NCI-H524 treated with DMSO at 0.1 percent for 48 hours (cell line): ENCODE data around the gene ACKR1.
A peak's percentile ranks its signal among the peaks of the same experiment; 100 is the strongest.

Experiments
- DNase-seq: peaks from one replicate; lab custom pipeline; 2025; lab: John Stamatoyannopoulos, UW

Gene ACKR1

GRCh38 chr1:159187647-159188374, 16.9 kb upstream of the ACKR1 start:
- no peak for DNase-seq

- DNase-seq = no peak
Observed at GRCh38 chr1:159188375-159188788, 16.3 kb upstream of the ACKR1 start.

- no peak for DNase-seq
Observed at GRCh38 chr1:159190441-159190840, 14.2 kb upstream of the ACKR1 start.

- no peak for DNase-seq
Observed at GRCh38 chr1:159196543-159196942, 8.1 kb upstream of the ACKR1 start.

- peak; percentile 14 for DNase-seq
Observed at GRCh38 chr1:159197561-159198557, 6.8 kb upstream of the ACKR1 start.

GRCh38 chr1:159199901-159200300, 4.8 kb upstream of the ACKR1 start:
- no peak for DNase-seq

GRCh38 chr1:159200769-159201168, 3.9 kb upstream of the ACKR1 start:
- no peak for DNase-seq

- DNase-seq = no peak
Observed at GRCh38 chr1:159201642-159202041, 3.0 kb upstream of the ACKR1 start.

GRCh38 chr1:159203610-159204009, 1.1 kb upstream of the ACKR1 start:
- no peak for DNase-seq

GRCh38 chr1:159205225-159205624, 550 bp downstream of the ACKR1 start:
- DNase-seq = no peak

GRCh38 chr1:159206110-159206509, 1.4 kb downstream of the ACKR1 start:
- DNase-seq = no peak

- no peak for DNase-seq
Observed at GRCh38 chr1:159207080-159207479, 2.4 kb downstream of the ACKR1 start.

GRCh38 chr1:159207774-159208173, 3.1 kb downstream of the ACKR1 start:
- DNase-seq = peak; percentile 13

GRCh38 chr1:159208175-159208825, 3.6 kb downstream of the ACKR1 start:
- peak; percentile 17 for DNase-seq

GRCh38 chr1:159209061-159209460, 4.4 kb downstream of the ACKR1 start:
- no peak for DNase-seq

GRCh38 chr1:159211331-159212136, 6.9 kb downstream of the ACKR1 start:
- DNase-seq = no peak

GRCh38 chr1:159212596-159212995, 7.9 kb downstream of the ACKR1 start:
- no peak for DNase-seq

- no peak for DNase-seq
Observed at GRCh38 chr1:159214149-159214760, 9.6 kb downstream of the ACKR1 start.

- no peak for DNase-seq
Observed at GRCh38 chr1:159218649-159219636, 14.3 kb downstream of the ACKR1 start.
